Left renal pelvis (tissue), 4 donors: ENCODE data around the gene TMSB4X. TPM values are rescaled to one million over a fixed set of nuclear protein-coding genes. Genes with fewer than 3 reads are reported as not detected.
"Not testable (repeated sequence)": the region's sequence is repeated elsewhere in the genome, so short reads cannot be mapped to it uniquely, and the experiment has no call there.

Source experiments
- DNase-seq, 4 donors: peaks; one replicate each; pipeline ENCODE4 v3.0.0-alpha.2; 2013; ENCODE audit warnings: low read depth in 4 of 4, low spot score in 3 of 4
- polyA plus RNA-seq, 4 donors: library from polyadenylated mRNA; unstranded; fragments of 120-200 nt; gene quantifications; one replicate each; pipeline ENCODE4 v1.2.1, GENCODE V29; 2013; ENCODE audit not compliant: insufficient read length in 4 of 4

The TMSB4X gene
- polyA plus RNA-seq, 4 donors: 2,879 to 3,446 (median 2,939) TPM

- DNase-seq: no peak
Observed at GRCh38 chrX:12954376-12954775, 20.5 kb upstream of the TMSB4X start.

DNA sequence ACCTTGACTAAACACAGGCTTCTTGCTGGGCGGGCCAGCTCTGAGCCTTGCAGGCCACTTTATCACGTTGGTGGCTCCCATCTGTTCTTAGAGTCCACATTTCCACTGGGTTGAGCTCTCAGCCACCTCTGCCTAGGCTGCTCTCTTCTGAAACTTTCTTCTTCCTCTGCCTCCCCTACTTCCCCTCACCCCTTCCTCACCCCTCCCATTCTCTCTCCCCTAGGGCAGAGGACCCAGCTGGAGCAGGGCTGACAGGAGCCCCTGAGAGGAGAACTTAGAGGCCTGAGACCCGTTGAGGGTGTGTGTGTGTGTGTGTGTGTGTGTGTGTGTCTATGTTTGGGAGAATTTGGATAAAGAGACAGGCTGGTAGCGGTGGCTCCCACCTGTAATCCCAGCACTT, 19.9 kb upstream of the TMSB4X start:
- no peak for DNase-seq

DNA sequence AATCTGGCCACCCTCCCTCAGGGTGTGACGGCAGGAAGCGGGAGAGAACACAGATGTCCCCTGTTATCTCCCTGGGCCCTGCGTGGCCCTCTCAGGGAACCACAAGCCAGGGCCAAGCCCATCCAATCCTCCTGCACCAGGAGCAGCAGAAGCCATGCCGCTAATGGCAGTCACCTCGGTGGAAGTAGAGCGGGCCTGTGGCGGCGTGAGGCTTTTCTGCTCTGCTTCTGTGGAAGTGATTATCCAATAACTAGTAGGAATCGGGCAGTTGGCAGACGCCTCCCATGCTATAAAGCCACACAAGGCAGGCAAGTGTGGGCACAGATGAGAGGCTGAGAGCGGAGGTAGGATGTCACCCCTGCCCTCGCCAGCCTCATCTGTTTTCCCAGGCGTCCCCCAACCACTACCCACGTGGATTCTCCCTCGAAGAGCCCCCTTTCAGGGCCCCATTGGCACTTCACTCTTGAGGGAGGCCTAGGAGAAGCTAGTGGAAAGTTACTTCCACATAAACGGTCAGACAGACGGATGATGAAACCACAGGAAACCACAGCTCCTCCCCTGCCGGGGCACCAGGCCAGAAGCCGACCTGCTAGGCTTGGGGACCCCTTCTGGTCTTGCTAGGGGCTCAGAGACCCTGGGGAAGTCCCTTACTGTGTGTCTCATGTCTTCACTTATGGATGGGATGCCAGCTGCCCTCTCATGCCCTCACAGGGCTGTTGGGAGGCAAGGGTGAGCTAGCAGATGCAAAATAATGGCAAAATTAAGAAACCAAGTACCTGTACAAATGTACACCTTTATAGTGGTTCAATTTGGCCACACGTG, 18.8 kb upstream of the TMSB4X start:
- DNase-seq: no peak

- no peak for DNase-seq
Observed at GRCh38 chrX:12956704-12957534, 18.0 kb upstream of the TMSB4X start.

- no peak for DNase-seq
Observed at GRCh38 chrX:12958059-12958458, 16.9 kb upstream of the TMSB4X start.

DNA sequence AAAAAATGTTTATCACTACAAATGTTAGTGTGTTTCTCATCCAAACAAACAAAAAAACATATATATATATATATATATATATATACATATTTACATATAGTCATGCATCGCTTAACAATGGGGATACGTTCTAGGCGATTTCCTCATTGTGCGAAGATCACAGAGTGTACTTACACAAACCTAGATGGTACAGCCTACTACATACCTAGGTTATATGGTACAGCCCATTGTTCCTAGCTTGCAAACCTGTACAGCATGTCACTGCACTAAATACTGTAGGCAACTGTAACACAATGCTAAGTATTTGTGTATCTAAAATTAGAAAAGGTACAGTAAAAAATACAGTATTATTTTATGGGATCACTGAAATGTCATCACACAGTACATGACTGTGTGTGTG, 16.4 kb upstream of the TMSB4X start:
- DNase-seq: no peak

DNA sequence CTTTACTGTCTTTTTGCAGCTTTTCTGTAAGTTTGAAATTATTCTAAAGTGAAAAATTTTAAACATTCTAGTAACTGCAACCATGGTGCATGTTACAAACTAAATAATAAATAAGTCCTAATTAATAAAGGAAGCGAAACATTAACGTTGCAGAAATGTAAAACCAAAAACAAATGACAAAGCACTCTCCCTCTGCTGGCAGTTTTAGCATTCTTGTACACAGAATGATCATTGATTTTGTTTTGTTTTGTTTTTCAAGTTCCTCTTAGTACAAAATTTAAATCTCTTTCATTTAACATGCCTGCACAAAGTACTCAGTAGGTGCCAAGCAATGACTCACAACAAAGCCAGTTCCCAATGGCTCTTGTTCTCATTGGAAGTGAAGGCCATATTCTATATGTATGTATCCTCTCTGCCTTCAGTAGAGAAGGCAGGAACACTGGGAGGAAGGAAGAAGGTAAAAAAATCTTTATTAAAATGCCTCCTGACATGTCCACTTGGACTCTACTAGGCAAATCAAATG, 13.7 kb upstream of the TMSB4X start:
- no peak for DNase-seq

DNA sequence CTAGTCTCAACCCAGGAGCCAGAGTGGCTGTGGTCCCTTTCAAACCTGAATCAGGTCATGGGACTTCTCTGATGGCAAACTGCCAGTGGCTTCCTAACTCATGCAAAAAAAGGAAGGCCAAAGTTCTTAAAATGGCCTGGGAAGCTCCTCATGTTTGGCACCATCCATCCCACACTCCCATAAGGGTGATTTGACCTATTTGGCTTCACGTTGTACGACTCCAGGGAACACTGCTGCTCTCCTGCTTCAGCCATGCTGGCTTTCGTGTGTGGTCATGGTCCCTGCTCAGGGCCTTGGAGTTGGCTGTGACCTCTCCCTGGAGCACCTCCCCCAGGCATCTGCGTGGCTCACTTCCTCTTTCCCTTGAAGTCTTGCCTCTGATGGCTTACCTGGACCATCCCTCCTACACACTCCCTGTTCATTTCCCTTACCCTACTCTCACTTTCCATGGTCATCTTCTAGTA, 12.8 kb upstream of the TMSB4X start:
- no peak for DNase-seq

DNA sequence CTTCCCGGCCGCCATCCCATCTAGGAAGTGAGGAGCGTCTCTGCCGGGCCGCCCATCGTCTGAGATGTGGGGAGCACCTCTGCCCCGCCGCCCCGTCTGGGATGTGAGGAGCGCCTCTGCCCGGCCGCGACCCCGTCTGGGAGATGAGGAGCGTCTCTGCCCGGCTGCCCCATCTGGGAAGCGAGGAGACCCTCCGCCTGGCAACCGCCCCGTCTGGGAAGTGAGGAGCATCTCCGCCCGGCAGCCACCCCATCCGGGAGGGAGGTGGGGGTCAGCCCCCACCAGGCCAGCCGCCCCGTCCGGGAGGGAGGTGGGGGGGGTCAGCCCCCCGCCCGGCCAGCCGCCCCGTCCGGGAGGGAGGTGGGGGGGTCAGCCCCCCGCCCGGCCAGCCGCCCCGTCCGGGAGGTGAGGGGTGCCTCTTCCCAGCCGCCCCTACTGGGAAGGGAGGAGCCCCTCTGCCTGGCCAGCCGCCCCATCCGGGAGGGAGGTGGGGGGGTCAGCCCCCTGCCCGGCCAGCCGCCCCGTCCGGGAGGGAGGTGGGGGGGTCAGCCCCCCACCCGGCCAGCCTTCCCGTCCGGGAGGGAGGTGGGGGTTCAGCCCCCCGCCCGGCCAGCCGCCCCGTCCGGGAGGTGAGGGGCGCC, 11.6 kb upstream of the TMSB4X start:
- not testable (repeated sequence) for DNase-seq

- DNase-seq: no peak
Observed at GRCh38 chrX:12965131-12965940, 9.6 kb upstream of the TMSB4X start.

DNA sequence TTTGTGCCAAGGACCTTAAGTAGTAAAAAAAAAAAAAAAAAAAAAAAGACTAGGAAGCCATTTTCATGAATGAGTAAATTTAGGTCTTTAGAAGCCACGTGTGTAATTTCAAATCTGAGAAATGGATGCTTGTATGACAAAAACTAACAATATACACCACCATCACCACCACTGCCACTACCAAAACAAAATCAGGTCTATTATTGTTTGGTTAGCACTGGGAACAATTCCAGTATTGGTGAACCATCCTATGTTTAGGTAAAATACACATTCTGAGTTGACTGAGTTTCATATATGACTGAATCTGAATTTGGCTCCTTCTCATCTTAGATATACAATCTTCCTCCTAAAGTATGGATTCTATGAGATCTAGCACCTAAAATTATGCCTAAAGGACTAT, 8.8 kb upstream of the TMSB4X start:
- no peak for DNase-seq

GRCh38 chrX:12967711-12968465, 7.0 kb upstream of the TMSB4X start:
- no peak for DNase-seq

- no peak for DNase-seq
Observed at GRCh38 chrX:12970691-12971202, 4.2 kb upstream of the TMSB4X start.

GRCh38 chrX:12971282-12972003, 3.5 kb upstream of the TMSB4X start:
- DNase-seq: no peak

- DNase-seq: no peak
Observed at GRCh38 chrX:12972243-12972642, 2.7 kb upstream of the TMSB4X start.

DNA sequence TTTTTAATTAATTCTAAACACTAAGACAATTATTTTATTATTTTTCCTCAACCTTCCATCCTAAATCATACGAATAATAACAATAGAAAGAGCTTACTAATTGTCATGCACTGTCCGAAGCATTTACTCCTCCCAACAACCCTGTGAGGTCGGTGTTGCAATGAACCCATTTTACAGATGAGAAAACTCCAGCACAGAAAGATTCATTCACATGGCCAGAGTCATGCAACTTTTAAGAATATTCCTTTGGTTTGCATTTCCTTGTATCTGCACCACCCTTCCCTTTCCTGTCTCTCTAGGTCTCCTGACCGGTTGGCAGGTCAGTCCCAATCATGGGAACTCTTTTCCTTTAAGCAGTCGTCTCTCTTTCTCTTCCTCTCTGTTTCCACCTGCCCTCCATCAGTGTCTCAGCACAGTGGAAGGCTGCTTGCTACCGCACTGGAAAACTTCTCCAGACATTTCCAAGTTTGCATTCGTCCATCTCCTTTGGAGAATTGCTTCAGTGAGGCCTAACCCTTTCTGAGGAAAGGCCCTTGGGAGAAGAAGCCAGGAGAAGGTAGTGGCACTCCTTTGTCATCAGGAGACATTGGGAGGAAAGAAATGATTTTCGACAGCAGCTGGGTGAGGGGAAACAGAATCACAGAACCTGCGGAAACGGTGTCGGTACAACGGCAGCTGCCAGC, 1.9 kb upstream of the TMSB4X start:
- no peak for DNase-seq

GRCh38 chrX:12973561-12974304, 1.2 kb upstream of the TMSB4X start:
- no peak for DNase-seq
